ENCODE measurements around the gene DEF6. TPM values are rescaled to one million over a fixed set of nuclear protein-coding genes. Genes with fewer than 3 reads are reported as not detected.
"Not testable (repeated sequence)": the region's sequence is repeated elsewhere in the genome, so short reads cannot be mapped to it uniquely, and the experiment has no call there.

DEF6 gene
- total and polyA plus RNA-seq, 2 experiments from 2014 or later, result 5.1 to 7.2 TPM

DNA sequence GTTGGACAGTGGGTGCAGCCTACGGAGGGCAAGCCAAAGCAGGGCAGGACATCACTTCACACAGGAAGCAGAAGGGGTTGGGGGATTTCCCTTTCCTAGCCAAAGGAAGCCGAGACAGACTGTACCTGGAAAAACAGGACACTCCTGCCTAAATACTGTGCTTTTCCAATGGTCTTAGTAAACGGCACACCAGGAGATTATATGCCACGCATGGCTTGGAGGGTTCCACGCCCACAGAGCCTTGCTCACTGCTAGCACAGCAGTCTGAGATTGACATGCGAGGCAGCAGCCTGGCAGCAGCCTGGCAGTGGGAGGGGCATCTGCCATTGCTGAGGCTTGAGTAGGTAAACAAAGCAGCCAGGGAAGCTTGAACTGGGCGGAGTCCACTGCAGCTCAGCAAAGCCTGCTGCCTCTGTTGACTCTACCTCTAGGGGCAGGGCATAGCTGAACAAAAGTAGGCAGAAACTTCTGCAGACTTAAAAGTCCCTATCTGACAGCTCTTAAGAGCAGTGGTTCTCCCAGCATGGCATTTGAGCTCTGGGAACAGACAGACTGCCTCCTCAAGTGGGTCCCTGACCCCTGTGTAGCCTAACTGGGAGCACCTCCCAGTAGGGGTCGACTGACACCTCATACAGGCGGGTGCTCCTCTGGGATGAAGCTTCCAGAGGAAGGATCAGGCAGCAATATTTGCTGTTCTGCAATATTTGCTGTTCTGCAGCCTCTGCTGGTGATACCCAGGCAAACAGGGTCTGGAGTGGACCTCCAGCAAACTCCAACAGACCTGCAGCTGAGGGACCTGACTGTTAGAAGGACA lies 34.7 kb downstream of the DEF6 start:
- not testable (repeated sequence) for H4K20me1 ChIP-seq (replicated peaks; ENCODE audit: insufficient read depth); H3K27me3 Mint-ChIP-seq (ENCODE audit: insufficient read depth, low read depth, poor library complexity); H3K79me2 ChIP-seq (replicated peaks; ENCODE audit: insufficient read depth); H3K36me3 Mint-ChIP-seq (ENCODE audit: low read depth); H3K4me1 ChIP-seq (ENCODE audit: insufficient read depth); H3K4me1 Mint-ChIP-seq; H3K4me3 ChIP-seq; H3K27ac Mint-ChIP-seq; H3K36me3 ChIP-seq (ENCODE audit: insufficient read depth); H3K4me2 ChIP-seq; H2AFZ ChIP-seq; H3K4me3 Mint-ChIP-seq; H3K27me3 ChIP-seq (ENCODE audit: insufficient read depth); H3F3A ChIP-seq (replicated peaks; ENCODE audit: low read depth); H3K27ac ChIP-seq (ENCODE audit: low read depth); H3K9me2 ChIP-seq (ENCODE audit: insufficient read depth)
- ATAC-seq (peak; percentile 68; the same call in 2 of the 3 replicates), DNase-seq (ENCODE audit: low spot score) (peak; percentile 55)
- H3K9me3 Mint-ChIP-seq, result peaks cover 13% of the 10 kb centered on the region

- H3K9me2 ChIP-seq (ENCODE audit: insufficient read depth), result no peaks in the 10 kb centered on the region
- H3K4me1 Mint-ChIP-seq, result peaks cover 16% of the 10 kb centered on the region
- no peak overlapping the region; the same call in 2 of the 3 replicates for H3K4me3 Mint-ChIP-seq
- H3K79me2 ChIP-seq (replicated peaks; ENCODE audit: insufficient read depth), result peaks cover 25% of the 10 kb centered on the region
- H3K27ac Mint-ChIP-seq, result no peak overlapping the region
- no peaks in the 10 kb centered on the region for H3K36me3 ChIP-seq (ENCODE audit: insufficient read depth)
- H3K4me1 ChIP-seq (ENCODE audit: insufficient read depth), result peaks cover 12% of the 10 kb centered on the region
- H3K36me3 Mint-ChIP-seq (ENCODE audit: low read depth), result no peaks in the 10 kb centered on the region; the same call in 2 of the 3 replicates
- H3K27ac ChIP-seq (ENCODE audit: low read depth), result no peak overlapping the region
- H3K27me3 ChIP-seq (ENCODE audit: insufficient read depth), result no peaks in the 10 kb centered on the region
- H3F3A ChIP-seq (replicated peaks; ENCODE audit: low read depth), result peaks cover 5% of the 10 kb centered on the region; the same call in 1 of the 2 replicates
- peak overlapping the region; percentile 78 for H2AFZ ChIP-seq
- DNase-seq (ENCODE audit: low spot score) (peak; percentile 68), ATAC-seq (peak; percentile 43)
- H4K20me1 ChIP-seq (replicated peaks; ENCODE audit: insufficient read depth), result 0 out of 2 replicates have a peak, but pooled peaks cover 3% of the 10 kb centered on the region
- H3K9me3 Mint-ChIP-seq, result peaks cover 9% of the 10 kb centered on the region; the same call in 2 of the 3 replicates
- peak overlapping the region; percentile 49; the same call in 1 of the 2 replicates for H3K4me2 ChIP-seq
- peaks cover 8% of the 10 kb centered on the region for H3K27me3 Mint-ChIP-seq (ENCODE audit: insufficient read depth, low read depth, poor library complexity)
- peak overlapping the region; percentile 82; the same call in 1 of the 2 replicates for H3K4me3 ChIP-seq
- TF ChIP-seq REST (IDR thresholded peaks at IDR 0.05; ENCODE audit: unreplicated experiment) (no peak), ZNF331 (CRISPR knock-in tag; IDR thresholded peaks at IDR 0.05; ENCODE audit: low read depth) (no peak), STAT1 (IDR thresholded peaks at IDR 0.05; ENCODE audit: unreplicated experiment) (no peak), POLR2AphosphoS5 (IDR thresholded peaks at IDR 0.05; ENCODE audit: low read depth) (no peak), EZH2 (IDR thresholded peaks at IDR 0.05; ENCODE audit: low read depth, unreplicated experiment) (no peak), ZNF114 (CRISPR knock-in tag; IDR thresholded peaks at IDR 0.05) (no peak), JUNB (IDR thresholded peaks at IDR 0.05; ENCODE audit: unreplicated experiment) (no peak), NANOG (IDR thresholded peaks at IDR 0.05; ENCODE audit: borderline replicate concordance) (no peak), CTCF (conservative IDR thresholded peaks at IDR 0.05; ENCODE audit: low read depth in 2 of 2) (no peak), CREB1 (CRISPR knock-in tag; IDR thresholded peaks at IDR 0.05; ENCODE audit: low read depth) (no peak)
Observed at GRCh38 chr6:35341557-35341956, 43.9 kb downstream of the DEF6 start.

Measured in GM23338 (cell line).